NCI-H510A (cell line): ENCODE data around the gene SPSB1.
A peak's percentile ranks its signal among the peaks of the same experiment; 100 is the strongest.

Experiments used
- DNase-seq: peaks from one replicate; lab custom pipeline; 2025; lab: John Stamatoyannopoulos, UW

SPSB1 gene

GRCh38 chr1:9260059-9260766, 32.5 kb upstream of the SPSB1 start:
- DNase-seq = no peak

- DNase-seq = no peak
Observed at GRCh38 chr1:9261496-9261895, 31.2 kb upstream of the SPSB1 start.

- peak; percentile 41 for DNase-seq
Observed at GRCh38 chr1:9262096-9262986, 30.4 kb upstream of the SPSB1 start.

GRCh38 chr1:9263276-9263855, 29.3 kb upstream of the SPSB1 start:
- no peak for DNase-seq

- no peak for DNase-seq
Observed at GRCh38 chr1:9263984-9264872, 28.5 kb upstream of the SPSB1 start.

- no peak for DNase-seq
Observed at GRCh38 chr1:9265037-9265436, 27.7 kb upstream of the SPSB1 start.

- DNase-seq = no peak
Observed at GRCh38 chr1:9265968-9266367, 26.7 kb upstream of the SPSB1 start.

GRCh38 chr1:9267352-9267686, 25.4 kb upstream of the SPSB1 start:
- no peak for DNase-seq

GRCh38 chr1:9267827-9268581, 24.7 kb upstream of the SPSB1 start:
- no peak for DNase-seq

- DNase-seq = peak; percentile 62
Observed at GRCh38 chr1:9269078-9269501, 23.6 kb upstream of the SPSB1 start.

- no peak for DNase-seq
Observed at GRCh38 chr1:9269721-9270120, 23.0 kb upstream of the SPSB1 start.

GRCh38 chr1:9270290-9270883, 22.3 kb upstream of the SPSB1 start:
- peak; percentile 98 for DNase-seq

GRCh38 chr1:9271283-9271682, 21.4 kb upstream of the SPSB1 start:
- DNase-seq = no peak

- DNase-seq = no peak
Observed at GRCh38 chr1:9271861-9272595, 20.7 kb upstream of the SPSB1 start.

- no peak for DNase-seq
Observed at GRCh38 chr1:9273177-9273576, 19.5 kb upstream of the SPSB1 start.

- DNase-seq = no peak
Observed at GRCh38 chr1:9275161-9275560, 17.5 kb upstream of the SPSB1 start.

- DNase-seq = peak; percentile 86
Observed at GRCh38 chr1:9275567-9276034, 17.1 kb upstream of the SPSB1 start.

- DNase-seq = no peak
Observed at GRCh38 chr1:9278116-9278515, 14.6 kb upstream of the SPSB1 start.

- DNase-seq = no peak
Observed at GRCh38 chr1:9278585-9279153, 14.0 kb upstream of the SPSB1 start.
